Upper lobe of left lung (tissue), 6 donors: ENCODE results near the gene B3GALT5. TPM values are rescaled to one million over a fixed set of nuclear protein-coding genes. Genes with fewer than 3 reads are reported as not detected.

Experiments used
- ATAC-seq, 2 donors: fragments of 200-7000 bp; cut with Tn5 transposase; one replicate each; pipeline ENCODE4 v1.9.1; 2022; ENCODE audit warnings: mild to moderate bottlenecking in 2 of 2, moderate library complexity in 2 of 2; ENCODE audit not compliant: low FRiP score in 2 of 2
- DNase-seq, 2 donors: peaks; one replicate each; pipeline ENCODE4 v3.0.0-alpha.2; 2019 to 2020
- H3K27ac ChIP-seq, 4 donors: fragments of 200-600 bp; sonication (generic); one replicate each; pipeline ENCODE4 v1.5.1; 2016 to 2019
- H3K27me3 ChIP-seq, 4 donors: fragments of 200-600 bp; sonication (generic); one replicate each; pipeline ENCODE4 v1.5.1; 2017 to 2019
- H3K36me3 ChIP-seq, 4 donors: fragments of 200-600 bp; sonication (generic); one replicate each; pipeline ENCODE4 v1.5.1; 2016 to 2019
- H3K4me1 ChIP-seq, 4 donors: fragments of 200-600 bp; sonication (generic); one replicate each; pipeline ENCODE4 v1.5.1; 2018 to 2019
- H3K4me3 ChIP-seq, 4 donors: fragments of 200-600 bp; sonication (generic); one replicate each; pipeline ENCODE4 v1.5.1; 2017 to 2019; ENCODE audit warnings: mild to moderate bottlenecking in 2 of 4, moderate library complexity in 1 of 4
- H3K9me3 ChIP-seq, 4 donors: fragments of 200-600 bp; sonication (generic); one replicate each; pipeline ENCODE4 v1.5.1; 2018 to 2019
- CTCF ChIP-seq, 6 experiments: fragments of 450-650 bp in 4 of 6; fragments of 200-600 bp in 2 of 6; sonication (generic) in 2 of 6; IDR thresholded peaks; one replicate each; pipeline ENCODE4 v1.5.1; 2016 to 2019; ENCODE audit warnings: antibody characterized with exemption in 6 of 6
- EP300 ChIP-seq, 4 donors: sonication (generic); formaldehyde crosslinking; IDR thresholded peaks; one replicate each; pipeline ENCODE4 v1.5.1; 2017; ENCODE audit warnings: antibody characterized with exemption in 4 of 4, control low read depth in 2 of 4
- POLR2A ChIP-seq, 4 donors: fragments of 450-650 bp; IDR thresholded peaks; one replicate each; pipeline ENCODE4 v1.5.1; 2016 to 2017; ENCODE audit warnings: antibody characterized with exemption in 4 of 4, mild to moderate bottlenecking in 2 of 4
- POLR2AphosphoS5 ChIP-seq, 2 donors: sonication (generic); formaldehyde crosslinking; IDR thresholded peaks; one replicate each; pipeline ENCODE4 v1.5.1; 2017; ENCODE audit warnings: antibody characterized with exemption in 2 of 2
- WGBS, 2 donors: methylation state at CpG; one replicate each; pipeline ENCODE4 v1.1.5; 2017 to 2018; 5-methylcytosine and 5-hydroxymethylcytosine counted together
- total RNA-seq, 6 donors: library from RNA; depleted of rRNA in 4 of 6; stranded (reverse); fragments of >200 nt in 4 of 6; gene quantifications; one replicate each; pipeline versions ENCODE4 v1.1.0 to v1.2.1, GENCODE V29; 2016 to 2021
- donor health status: DM: no; HTN: no; CAD: no; lungs with moderate emphysema.
- donor health status: DM: no; HTN: yes; CAD: no; lungs with severe emphysema.

B3GALT5 gene
- total RNA-seq, 6 donors from 2014 or later, result under 0.01 to 0.71 (median 0.09) TPM; not detected in 1

- Histone ChIP-seq H3K4me1 (no peaks in the 10 kb centered on the region), H3K4me3 (no peak overlapping the region), H3K9me3 (no peaks in the 10 kb centered on the region), H3K36me3 (no peaks in the 10 kb centered on the region), H3K27ac (no peak overlapping the region), H3K27me3 (no peaks in the 10 kb centered on the region)
- TF ChIP-seq POLR2A (IDR thresholded peaks at IDR 0.05) (no peak), EP300 (IDR thresholded peaks at IDR 0.05) (no peak)
- no peak for ATAC-seq
- 80 to 88% methylated on average over 5 of the region's 5 CpGs for WGBS, 2 donors
- DNase-seq, result no peak
Observed at GRCh38 chr21:39599191-39599970, 13.4 kb upstream of the B3GALT5 start.

DNA sequence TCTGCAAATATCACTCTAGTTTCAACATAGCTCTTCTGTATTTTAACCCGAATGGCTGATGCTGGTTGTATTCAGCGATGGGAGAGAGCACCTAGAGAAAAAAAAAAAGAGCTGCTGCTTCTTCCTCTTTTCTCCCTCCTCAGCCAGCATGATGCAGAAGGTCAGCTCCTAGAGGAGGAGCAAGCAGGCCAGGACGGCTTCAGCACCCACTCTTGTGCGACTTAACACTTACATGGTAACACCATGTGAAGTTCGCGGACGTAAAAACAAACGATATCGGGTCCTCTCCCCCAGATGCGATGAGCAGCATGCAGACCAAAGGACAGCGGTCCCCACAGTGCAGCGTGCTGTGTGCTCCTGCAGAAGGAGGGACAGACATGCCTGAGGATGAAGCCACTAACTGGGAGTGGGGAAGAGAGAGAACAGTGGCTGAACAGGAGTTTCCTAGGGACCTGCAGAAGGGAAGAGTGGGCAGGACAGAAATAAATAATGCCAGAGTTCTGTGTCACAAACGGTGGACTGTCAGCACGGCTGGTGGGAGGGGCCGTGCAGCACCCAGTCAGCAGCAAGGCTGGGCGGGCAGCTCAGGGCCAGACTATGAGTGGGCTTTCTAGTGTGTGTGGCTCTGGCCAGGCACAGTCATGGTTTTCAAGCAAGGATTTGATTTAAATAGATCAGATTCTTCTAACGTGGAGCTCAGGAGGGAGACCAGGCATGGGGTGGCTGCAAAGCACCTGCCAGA is 11.4 kb upstream of the B3GALT5 start:
- H3K36me3 ChIP-seq, result no peaks in the 10 kb centered on the region
- no peak overlapping the region for H3K4me3 ChIP-seq
- H3K9me3 ChIP-seq, result no peaks in the 10 kb centered on the region
- no peaks in the 10 kb centered on the region for H3K4me1 ChIP-seq
- no peak overlapping the region for H3K27ac ChIP-seq
- no peaks in the 10 kb centered on the region for H3K27me3 ChIP-seq
- DNase-seq (no peak), ATAC-seq (peak in 1 of 2 donors; percentile 34)
- TF ChIP-seq POLR2A (IDR thresholded peaks at IDR 0.05) (no peak), POLR2AphosphoS5 (IDR thresholded peaks at IDR 0.05) (no peak), EP300 (IDR thresholded peaks at IDR 0.05) (no peak), CTCF (IDR thresholded peaks at IDR 0.05) (no peak)
- WGBS, 2 donors, result 55 to 59% methylated on average over 15 to 17 of the region's 17 CpGs

DNA sequence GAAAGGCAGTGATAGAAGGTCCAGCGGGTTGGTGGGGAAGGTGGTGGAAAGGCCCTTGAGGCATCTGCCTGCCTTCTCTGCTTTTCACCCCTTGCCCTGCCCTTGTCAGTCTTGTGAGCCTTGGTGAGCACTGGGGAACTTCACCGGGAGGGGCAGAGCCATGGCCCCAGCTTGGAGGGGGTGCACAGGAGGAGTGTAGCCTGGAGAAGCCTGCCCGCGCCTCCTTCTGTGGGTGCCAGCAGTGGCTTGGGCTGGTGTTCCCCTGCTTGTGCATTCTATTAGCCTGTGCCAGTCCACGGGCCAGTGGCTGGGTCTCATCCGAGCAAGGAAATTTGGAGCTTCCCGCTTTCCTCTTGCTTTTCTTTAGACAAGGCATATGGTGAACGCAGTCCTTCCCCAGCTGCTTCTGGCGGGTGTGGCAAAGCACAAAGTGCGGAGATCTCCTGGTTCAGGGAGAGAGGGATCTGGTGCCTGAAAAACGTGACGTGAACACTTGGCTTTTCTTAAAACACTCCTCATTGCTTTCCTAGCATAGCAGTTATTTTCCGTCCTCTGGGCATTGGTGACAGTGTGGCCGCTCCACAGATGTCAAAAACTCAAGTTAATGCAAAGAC is 10.6 kb upstream of the B3GALT5 start:
- no peak for DNase-seq
- TF ChIP-seq POLR2A (IDR thresholded peaks at IDR 0.05) (no peak), POLR2AphosphoS5 (IDR thresholded peaks at IDR 0.05) (no peak), EP300 (IDR thresholded peaks at IDR 0.05) (no peak), CTCF (IDR thresholded peaks at IDR 0.05) (no peak)
- Histone ChIP-seq H3K27me3 (no peaks in the 10 kb centered on the region), H3K4me1 (no peaks in the 10 kb centered on the region), H3K9me3 (no peaks in the 10 kb centered on the region), H3K4me3 (no peak overlapping the region), H3K27ac (no peak overlapping the region), H3K36me3 (no peaks in the 10 kb centered on the region)
- no peak for ATAC-seq
- WGBS, 2 donors, result 87 to 91% methylated on average over 14 of the region's 14 CpGs

DNA sequence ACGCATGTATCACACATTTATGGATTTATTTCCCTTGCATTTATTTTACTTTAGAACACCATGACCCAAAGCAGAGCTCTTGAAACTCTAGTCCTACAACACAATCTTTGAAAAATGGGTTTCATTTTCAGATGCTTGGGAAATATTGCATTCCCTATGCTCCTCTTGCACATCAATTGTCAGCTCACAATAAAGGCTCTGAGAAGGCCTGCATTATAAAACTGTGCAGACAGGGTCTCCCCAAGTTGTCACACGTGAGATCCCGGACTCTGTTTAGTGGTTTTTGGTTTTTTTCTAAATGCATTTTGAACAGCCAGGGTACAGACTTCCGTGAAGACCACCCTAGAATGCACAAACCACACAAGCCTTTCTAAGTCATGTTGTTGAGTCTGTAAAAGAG is 9.9 kb upstream of the B3GALT5 start:
- WGBS, 2 donors, result 92 to 93% methylated on average over 4 of the region's 4 CpGs

More for the DNA sequence above, 9.9 kb upstream of the B3GALT5 start:
- Histone ChIP-seq H3K27me3 (no peaks in the 10 kb centered on the region), H3K36me3 (no peaks in the 10 kb centered on the region), H3K27ac (no peak overlapping the region), H3K4me3 (no peak overlapping the region), H3K4me1 (no peaks in the 10 kb centered on the region), H3K9me3 (no peaks in the 10 kb centered on the region)
- ATAC-seq (no peak), DNase-seq (no peak)
- TF ChIP-seq POLR2A (IDR thresholded peaks at IDR 0.05) (no peak), POLR2AphosphoS5 (IDR thresholded peaks at IDR 0.05) (no peak), EP300 (IDR thresholded peaks at IDR 0.05) (no peak), CTCF (IDR thresholded peaks at IDR 0.05) (no peak)
